Measurements from ENCODE around the gene UBE2E2.

GRCh38 chr3:23166845-23167244 lies 36.3 kb upstream of the UBE2E2 start:
- TF ChIP-seq CTCF (IDR thresholded peaks at IDR 0.05): no peak
- TF ChIP-seq EZH2 (IDR thresholded peaks at IDR 0.05): no peak
- TF ChIP-seq EZH2phosphoT487 (IDR thresholded peaks at IDR 0.05): no peak
